ENCODE data around the gene FAU. TPM values are rescaled to one million over a fixed set of nuclear protein-coding genes. Genes with fewer than 3 reads are reported as not detected.
A peak's percentile ranks its signal among the peaks of the same experiment; 100 is the strongest.
"Not testable (repeated sequence)": the region's sequence is repeated elsewhere in the genome, so short reads cannot be mapped to it uniquely, and the experiment has no call there.

The FAU gene
- total RNA-seq, 1 donor, result 137 TPM

GRCh38 chr11:65151331-65151899, 29.5 kb upstream of the FAU start:
- H3K4me3 ChIP-seq (ENCODE audit: low read depth, low read length), result no peak overlapping the region
- no peak for TF ChIP-seq CTCF (IDR thresholded peaks at IDR 0.05; ENCODE audit: insufficient read depth, low read depth, low read length)
- no peak for DNase-seq (ENCODE audit: low read depth)

- no peak for TF ChIP-seq CTCF (IDR thresholded peaks at IDR 0.05; ENCODE audit: insufficient read depth, low read depth, low read length)
- peak; percentile 76 for DNase-seq (ENCODE audit: low read depth)
- H3K4me3 ChIP-seq (ENCODE audit: low read depth, low read length), result no peak overlapping the region
These were observed 28.8 kb upstream of the FAU start for GRCh38 chr11:65150509-65151299.

- not testable (repeated sequence) for H3K4me3 ChIP-seq (ENCODE audit: low read depth, low read length); DNase-seq (ENCODE audit: low read depth)
These were observed 28.2 kb upstream of the FAU start for GRCh38 chr11:65150131-65150508.

GRCh38 chr11:65148657-65149056, 26.7 kb upstream of the FAU start:
- no peak for DNase-seq (ENCODE audit: low read depth)
- TF ChIP-seq CTCF (IDR thresholded peaks at IDR 0.05; ENCODE audit: insufficient read depth, low read depth, low read length), result no peak
- no peak overlapping the region for H3K4me3 ChIP-seq (ENCODE audit: low read depth, low read length)

GRCh38 chr11:65147352-65148075, 25.6 kb upstream of the FAU start:
- H3K4me3 ChIP-seq (ENCODE audit: low read depth, low read length), result no peak overlapping the region
- TF ChIP-seq CTCF (IDR thresholded peaks at IDR 0.05; ENCODE audit: insufficient read depth, low read depth, low read length), result no peak
- no peak for DNase-seq (ENCODE audit: low read depth)

- TF ChIP-seq CTCF (IDR thresholded peaks at IDR 0.05; ENCODE audit: insufficient read depth, low read depth, low read length), result no peak
- no peak overlapping the region for H3K4me3 ChIP-seq (ENCODE audit: low read depth, low read length)
- DNase-seq (ENCODE audit: low read depth), result no peak
These were observed 20.1 kb upstream of the FAU start for GRCh38 chr11:65141896-65142494.

Data from fibroblast of villous mesenchyme (primary cell).